HepG2 (cell line): ENCODE measurements around the gene SPNS2. TPM values are rescaled to one million over a fixed set of nuclear protein-coding genes. Genes with fewer than 3 reads are reported as not detected.

ENCODE experiments used
- ATAC-seq: fragments of 200-7000 bp; cut with Tn5 transposase; 3 replicates; pipeline ENCODE4 v1.9.1; 2020; ENCODE audit warnings: mild to moderate bottlenecking, moderate library complexity
- BruUV-seq: library from RNA; stranded (reverse); fragments of 400-500 nt; replicated peaks from 2 replicates; lab custom pipeline; 2021; lab: Mats Ljungman, UMichigan
- CTCF ChIA-PET: fragments of 300-600 bp; formaldehyde crosslinking; extraction: SDS; loops from one replicate; lab custom pipeline; 2021; ENCODE audit warnings: low total read pairs, inconsistent platforms, low intra/inter-chr PET ratio; lab: Yijun Ruan, JAX
- POLR2A ChIA-PET: fragments of 350-600 bp; sonication (Branson Sonifier 250); formaldehyde crosslinking; loops from one replicate; lab custom pipeline; 2020; ENCODE audit warnings: antibody characterized with exemption, inconsistent platforms; lab: Yijun Ruan, JAX
- DNase-seq: peaks from one replicate; pipeline ENCODE4 v3.0.0-alpha.2; 2015; ENCODE audit warnings: low spot score
- FAIRE-seq: peaks from 3 replicates; lab custom pipeline; 2011; peaks lifted over from hg19 to GRCh38; lab: Jason Lieb, UNC
- H2AFZ ChIP-seq: one replicate; pipeline ENCODE4 v1.6.1; 2011; ENCODE audit warnings: low read length, inconsistent platforms
- H3K27ac ChIP-seq: fragments of 300-600 bp; 3 replicates; pipeline ENCODE4 v1.8.0; 2011; ENCODE audit warnings: mixed run types, mild to moderate bottlenecking, mixed read lengths, low read length, inconsistent platforms; ENCODE audit not compliant: insufficient read depth; ENCODE audit errors: extremely low read length
- H3K27me3 ChIP-seq, 2 experiments: fragments of 200-600 bp in 1 of 2; 2 replicates in 1 of 2; 3 replicates in 1 of 2; pipeline versions ENCODE4 v1.6.0 to v1.8.0; 2011; ENCODE audit warnings: low read length in 2 of 2, mild to moderate bottlenecking in 2 of 2, moderate library complexity in 2 of 2, inconsistent platforms in 1 of 2; ENCODE audit not compliant: insufficient read depth in 2 of 2, control insufficient read depth in 1 of 2
- H3K36me3 ChIP-seq, 2 experiments: fragments of 200-600 bp in 1 of 2; replicated peaks in 1 of 2; 2 replicates in 1 of 2; 3 replicates in 1 of 2; pipeline versions ENCODE4 v1.5.1 to v1.8.0; 2011; ENCODE audit warnings: low read length in 2 of 2, inconsistent platforms in 1 of 2; ENCODE audit not compliant: insufficient read depth in 2 of 2, control insufficient read depth in 1 of 2
- H3K4me1 ChIP-seq: 2 replicates; pipeline ENCODE4 v1.5.1; 2012; ENCODE audit warnings: low read length, inconsistent platforms; ENCODE audit not compliant: insufficient read depth
- H3K4me2 ChIP-seq: 2 replicates; pipeline ENCODE4 v1.6.0; 2011; ENCODE audit warnings: low read depth, low read length, inconsistent platforms
- H3K4me3 ChIP-seq, 3 experiments: fragments of 200-600 bp in 1 of 3; sonication (generic), shearing (Covaris generic) in 1 of 3; replicated peaks in 1 of 3; 2 replicates each; pipeline ENCODE4 v1.5.1; 2011 to 2016; ENCODE audit warnings: low read length in 3 of 3, inconsistent platforms in 2 of 3, low read depth in 2 of 3, mild to moderate bottlenecking in 2 of 3, control low read depth in 1 of 3, mixed read lengths in 1 of 3; ENCODE audit not compliant: insufficient read depth in 1 of 3
- H3K79me2 ChIP-seq: one replicate; pipeline ENCODE4 v1.6.1; 2011; ENCODE audit warnings: low read length, inconsistent platforms; ENCODE audit not compliant: insufficient read depth
- H3K9ac ChIP-seq: 2 replicates; pipeline ENCODE4 v1.6.0; 2011; ENCODE audit warnings: mild to moderate bottlenecking, low read depth, low read length, inconsistent platforms; ENCODE audit not compliant: insufficient read depth
- H3K9me3 ChIP-seq: 2 replicates; pipeline ENCODE4 v1.5.1; 2012; ENCODE audit warnings: mild to moderate bottlenecking, low read length
- H4K20me1 ChIP-seq: 2 replicates; pipeline ENCODE4 v1.6.0; 2011; ENCODE audit warnings: inconsistent platforms, mild to moderate bottlenecking, low read length, moderate library complexity; ENCODE audit not compliant: insufficient read depth
- EED ChIP-seq: sonication (generic); formaldehyde crosslinking; IDR thresholded peaks from 2 replicates; pipeline ENCODE4 v1.5.0; 2020; ENCODE audit warnings: mild to moderate bottlenecking, missing genetic modification reagents
- EHMT2 ChIP-seq: fragments of 200-600 bp; sonication (generic); IDR thresholded peaks from 2 replicates; pipeline ENCODE4 v1.7.0; 2017; ENCODE audit warnings: antibody characterized with exemption, low read depth, low read length, borderline replicate concordance
- ELF4 ChIP-seq: sonication (generic); formaldehyde crosslinking; IDR thresholded peaks from 2 replicates; pipeline ENCODE4 v1.5.0; 2020; ENCODE audit warnings: missing genetic modification reagents, mild to moderate bottlenecking, moderate library complexity, borderline replicate concordance
- GABPB1 ChIP-seq: IDR thresholded peaks from 2 replicates; pipeline ENCODE4 v1.6.1; 2016; ENCODE audit warnings: mild to moderate bottlenecking, missing genetic modification reagents, moderate library complexity, missing compliant biosample characterization
- SIN3B ChIP-seq: fragments of 150-350 bp; IDR thresholded peaks from 2 replicates; pipeline ENCODE4 v1.6.1; 2014; ENCODE audit warnings: low read length
- ZBTB7B ChIP-seq: sonication (generic); formaldehyde crosslinking; IDR thresholded peaks from 2 replicates; pipeline ENCODE4 v1.4.0; 2020; ENCODE audit warnings: missing genetic modification reagents
- ZNF335 ChIP-seq: sonication (generic); formaldehyde crosslinking; IDR thresholded peaks from 2 replicates; pipeline ENCODE4 v1.4.0; 2020; ENCODE audit warnings: missing genetic modification reagents
- WGBS: methylation state at CpG from one replicate; pipeline ENCODE4 v1.1.6; 2017; ENCODE audit warnings: low lambda C conversion rate; 5-methylcytosine and 5-hydroxymethylcytosine counted together
- in situ Hi-C: cut with HindIII; loops from 2 replicates; pipeline ENCODE4 v1.10.0; 2017; ENCODE audit warnings: low pct_unique_long_range_greater_than_20kb; ENCODE audit not compliant: extremely low pct_ligation_motif_present
- intact Hi-C: fragments of 100-400 bp; cut with micrococcal nuclease; formaldehyde crosslinking; loops from one replicate; pipeline ENCODE4 v1.10.0; 2022; ENCODE audit not compliant: unreplicated experiment
- polyA plus RNA-seq, 8 experiments: library from polyadenylated mRNA; depleted of rRNA in 3 of 8; stranded (reverse) in 7 of 8; unstranded in 1 of 8; fragments of >200 nt; fragmentation: Illumina TruSeq in 4 of 8; extraction: Trizol in 4 of 8; gene quantifications; 2 replicates each; pipeline versions ENCODE4 v1.2.1 to v1.2.3, GENCODE V29; 2011 to 2016; ENCODE audit warnings: low read depth in 4 of 8, missing spikeins in 1 of 8, mixed read lengths in 1 of 8; ENCODE audit not compliant: insufficient read depth in 1 of 8
- total RNA-seq, 5 experiments: library from RNA; depleted of rRNA; stranded (reverse); fragments of >200 nt; fragmentation: Illumina TruSeq; extraction: Trizol; gene quantifications; 2 replicates each; pipeline ENCODE4 v1.2.3, GENCODE V29; 2016; ENCODE audit warnings: low read depth in 1 of 5
- TF ChIP-seq, protein P1 (sequence below): IDR thresholded peaks from 2 replicates; pipeline ENCODE4 v1.6.1; 2012; ENCODE audit warnings: low read length, improper control_type of control experiment

SPNS2 gene
- total and polyA plus RNA-seq, 2 of the 13 experiments (the other 11 are each of a cell fraction or from before 2014, with no cell fraction given) = 0.01 TPM; not detected in 1

DNA sequence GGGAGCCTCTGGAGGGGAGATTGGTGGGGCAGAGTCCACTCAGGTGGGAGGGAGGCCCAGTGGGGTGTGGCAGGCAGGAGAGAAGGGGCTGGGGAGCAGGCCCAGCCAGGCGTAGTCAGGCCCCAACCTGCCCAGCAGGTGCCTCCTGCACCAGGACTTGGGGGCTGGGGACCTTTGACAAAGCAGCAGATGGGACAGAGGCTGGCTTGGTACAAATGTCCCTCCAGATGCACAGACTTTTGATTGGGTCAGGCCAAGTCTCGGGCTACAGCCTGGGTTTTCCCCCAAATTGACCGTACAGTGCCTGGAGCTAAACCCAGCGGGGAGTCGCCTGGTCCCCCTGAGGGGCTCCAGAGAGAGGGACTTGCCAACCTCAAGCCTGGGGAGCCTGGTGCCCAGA lies 61.3 kb downstream of the SPNS2 start:
- TF ChIP-seq, protein P1, sequence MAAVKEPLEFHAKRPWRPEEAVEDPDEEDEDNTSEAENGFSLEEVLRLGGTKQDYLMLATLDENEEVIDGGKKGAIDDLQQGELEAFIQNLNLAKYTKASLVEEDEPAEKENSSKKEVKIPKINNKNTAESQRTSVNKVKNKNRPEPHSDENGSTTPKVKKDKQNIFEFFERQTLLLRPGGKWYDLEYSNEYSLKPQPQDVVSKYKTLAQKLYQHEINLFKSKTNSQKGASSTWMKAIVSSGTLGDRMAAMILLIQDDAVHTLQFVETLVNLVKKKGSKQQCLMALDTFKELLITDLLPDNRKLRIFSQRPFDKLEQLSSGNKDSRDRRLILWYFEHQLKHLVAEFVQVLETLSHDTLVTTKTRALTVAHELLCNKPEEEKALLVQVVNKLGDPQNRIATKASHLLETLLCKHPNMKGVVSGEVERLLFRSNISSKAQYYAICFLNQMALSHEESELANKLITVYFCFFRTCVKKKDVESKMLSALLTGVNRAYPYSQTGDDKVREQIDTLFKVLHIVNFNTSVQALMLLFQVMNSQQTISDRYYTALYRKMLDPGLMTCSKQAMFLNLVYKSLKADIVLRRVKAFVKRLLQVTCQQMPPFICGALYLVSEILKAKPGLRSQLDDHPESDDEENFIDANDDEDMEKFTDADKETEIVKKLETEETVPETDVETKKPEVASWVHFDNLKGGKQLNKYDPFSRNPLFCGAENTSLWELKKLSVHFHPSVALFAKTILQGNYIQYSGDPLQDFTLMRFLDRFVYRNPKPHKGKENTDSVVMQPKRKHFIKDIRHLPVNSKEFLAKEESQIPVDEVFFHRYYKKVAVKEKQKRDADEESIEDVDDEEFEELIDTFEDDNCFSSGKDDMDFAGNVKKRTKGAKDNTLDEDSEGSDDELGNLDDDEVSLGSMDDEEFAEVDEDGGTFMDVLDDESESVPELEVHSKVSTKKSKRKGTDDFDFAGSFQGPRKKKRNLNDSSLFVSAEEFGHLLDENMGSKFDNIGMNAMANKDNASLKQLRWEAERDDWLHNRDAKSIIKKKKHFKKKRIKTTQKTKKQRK = no peak
- TF ChIP-seq GABPB1 (CRISPR knock-in tag) (no peak), EED (no peak), ZBTB7B (CRISPR knock-in tag) (no peak), ELF4 (CRISPR knock-in tag) (no peak), EHMT2 (no peak), ZNF335 (no peak), SIN3B (no peak)
- Histone ChIP-seq H3K4me3 (no peak overlapping the region), H3K9me3 (no peaks in the 10 kb centered on the region), H3K36me3 (no peaks in the 10 kb centered on the region), H3K79me2 (peaks cover 2% of the 10 kb centered on the region), H3K9ac (no peak overlapping the region), H3K27me3 (no peaks in the 10 kb centered on the region), H3K4me2 (no peak overlapping the region), H3K4me1 (peaks cover 52% of the 10 kb centered on the region), H3K27ac (no peak overlapping the region), H2AFZ (no peak overlapping the region), H4K20me1 (no peaks in the 10 kb centered on the region)
- ATAC-seq (no peak), FAIRE-seq (no peak), DNase-seq (no peak)
- ChIA-PET POLR2A (interaction anchor here (1.1 kb wide), 1 partner anchor 17 kb away, joined by 4 read pairs; no protein-coding TSS in a partner anchor), CTCF (no interaction called here)
- no TSS peak for BruUV-seq
- 94% methylated on average over 3 of the region's 5 CpGs for WGBS
- intact Hi-C loops = loop anchor here (10.0 kb wide), 1 partner anchor 325 kb away; no protein-coding TSS in a partner anchor
- in situ Hi-C loops = loop anchor here (10.0 kb wide), 1 partner anchor 335 kb away; the partner anchor contains the start of gene C17orf107
